HEK293 (cell line): Measurements from ENCODE around the gene TSPYL2.

Experiments used
- BCL11A ChIP-seq: fragments of 450-650 bp; formaldehyde crosslinking; IDR thresholded peaks from 2 replicates; pipeline ENCODE4 v1.5.1; 2016; ENCODE audit warnings: low read depth, missing biosample characterization, missing genetic modification characterization
- FEZF1 ChIP-seq: fragments of 450-650 bp; formaldehyde crosslinking; IDR thresholded peaks from 2 replicates; pipeline ENCODE4 v1.5.1; 2016; ENCODE audit warnings: missing biosample characterization, missing genetic modification characterization
- HOXC10 ChIP-seq: sonication (generic); formaldehyde crosslinking; IDR thresholded peaks from 2 replicates; pipeline ENCODE4 v1.8.1; 2023; ENCODE audit warnings: mild to moderate bottlenecking, missing genetic modification reagents
- KLF16 ChIP-seq: fragments of 450-650 bp; formaldehyde crosslinking; IDR thresholded peaks from 2 replicates; pipeline ENCODE4 v1.5.1; 2017; ENCODE audit warnings: missing biosample characterization, missing genetic modification characterization
- KLF17 ChIP-seq: fragments of 450-650 bp; formaldehyde crosslinking; IDR thresholded peaks from 2 replicates; pipeline ENCODE4 v1.5.1; 2016; ENCODE audit warnings: missing biosample characterization, missing genetic modification characterization
- MYNN ChIP-seq: fragments of 450-650 bp; formaldehyde crosslinking; IDR thresholded peaks from 2 replicates; pipeline ENCODE4 v1.5.1; 2016; ENCODE audit warnings: missing biosample characterization, missing genetic modification characterization, borderline replicate concordance
- MZF1 ChIP-seq: fragments of 450-650 bp; formaldehyde crosslinking; IDR thresholded peaks from 2 replicates; pipeline ENCODE4 v1.5.1; 2017; ENCODE audit warnings: missing biosample characterization, missing genetic modification characterization, borderline replicate concordance
- OVOL3 ChIP-seq: fragments of 450-650 bp; formaldehyde crosslinking; IDR thresholded peaks from 2 replicates; pipeline ENCODE4 v1.5.1; 2016; ENCODE audit warnings: missing biosample characterization, missing genetic modification characterization
- SP2 ChIP-seq: fragments of 450-650 bp; formaldehyde crosslinking; IDR thresholded peaks from 2 replicates; pipeline ENCODE4 v1.5.1; 2016; ENCODE audit warnings: missing biosample characterization, missing genetic modification characterization
- SP3 ChIP-seq: fragments of 450-650 bp; formaldehyde crosslinking; IDR thresholded peaks from 2 replicates; pipeline ENCODE4 v1.5.1; 2016; ENCODE audit warnings: missing biosample characterization, missing genetic modification characterization
- YY2 ChIP-seq: fragments of 450-650 bp; formaldehyde crosslinking; IDR thresholded peaks from 2 replicates; pipeline ENCODE4 v1.5.1; 2016; ENCODE audit warnings: missing biosample characterization, missing genetic modification characterization
- ZFP37 ChIP-seq: fragments of 450-650 bp; formaldehyde crosslinking; IDR thresholded peaks from 2 replicates; pipeline ENCODE4 v1.5.1; 2016; ENCODE audit warnings: missing biosample characterization, missing genetic modification characterization
- ZNF10 ChIP-seq: fragments of 450-650 bp; formaldehyde crosslinking; IDR thresholded peaks from 2 replicates; pipeline ENCODE4 v1.5.1; 2017; ENCODE audit warnings: missing biosample characterization, missing genetic modification characterization
- ZNF121 ChIP-seq: fragments of 450-650 bp; formaldehyde crosslinking; IDR thresholded peaks from 2 replicates; pipeline ENCODE4 v1.5.1; 2016; ENCODE audit warnings: missing biosample characterization, missing genetic modification characterization
- ZNF132 ChIP-seq: fragments of 450-650 bp; formaldehyde crosslinking; IDR thresholded peaks from 2 replicates; pipeline ENCODE4 v1.5.1; 2017; ENCODE audit warnings: missing biosample characterization, missing genetic modification characterization, borderline replicate concordance
- ZNF211 ChIP-seq: fragments of 450-650 bp; formaldehyde crosslinking; IDR thresholded peaks from 2 replicates; pipeline ENCODE4 v1.5.1; 2016; ENCODE audit warnings: low read depth, missing biosample characterization, missing genetic modification characterization
- ZNF24 ChIP-seq: fragments of 450-650 bp; formaldehyde crosslinking; IDR thresholded peaks from 2 replicates; pipeline ENCODE4 v1.5.1; 2016; ENCODE audit warnings: missing biosample characterization, missing genetic modification characterization
- ZNF302 ChIP-seq: fragments of 450-650 bp; formaldehyde crosslinking; IDR thresholded peaks from 2 replicates; pipeline ENCODE4 v1.5.1; 2016; ENCODE audit warnings: missing biosample characterization, missing genetic modification characterization, low read depth
- ZNF311 ChIP-seq: fragments of 450-650 bp; formaldehyde crosslinking; IDR thresholded peaks from 2 replicates; pipeline ENCODE4 v1.5.1; 2017; ENCODE audit warnings: missing biosample characterization, missing genetic modification characterization, borderline replicate concordance
- ZNF423 ChIP-seq: fragments of 450-650 bp; formaldehyde crosslinking; IDR thresholded peaks from 2 replicates; pipeline ENCODE4 v1.5.1; 2016; ENCODE audit warnings: missing biosample characterization, missing genetic modification characterization
- ZNF473 ChIP-seq: fragments of 450-650 bp; formaldehyde crosslinking; IDR thresholded peaks from 2 replicates; pipeline ENCODE4 v1.5.1; 2017; ENCODE audit warnings: missing biosample characterization, missing genetic modification characterization
- ZNF530 ChIP-seq: fragments of 450-650 bp; formaldehyde crosslinking; IDR thresholded peaks from 2 replicates; pipeline ENCODE4 v1.5.1; 2016; ENCODE audit warnings: low read depth, missing biosample characterization, missing genetic modification characterization
- ZNF555 ChIP-seq: fragments of 450-650 bp; formaldehyde crosslinking; conservative IDR thresholded peaks from 2 replicates; pipeline ENCODE4 v1.5.1; 2017; ENCODE audit warnings: missing biosample characterization, mild to moderate bottlenecking, missing genetic modification characterization, inconsistent platforms
- ZNF571 ChIP-seq: fragments of 450-650 bp; formaldehyde crosslinking; IDR thresholded peaks from 2 replicates; pipeline ENCODE4 v1.5.0; 2017; ENCODE audit warnings: missing biosample characterization, missing genetic modification characterization
- ZNF585B ChIP-seq: fragments of 450-650 bp; formaldehyde crosslinking; IDR thresholded peaks from 2 replicates; pipeline ENCODE4 v1.5.1; 2016; ENCODE audit warnings: missing biosample characterization, missing genetic modification characterization
- ZNF670 ChIP-seq: fragments of 450-650 bp; formaldehyde crosslinking; IDR thresholded peaks from 2 replicates; pipeline ENCODE4 v1.5.1; 2016; ENCODE audit warnings: missing biosample characterization, missing genetic modification characterization, low read depth
- ZNF704 ChIP-seq: fragments of 450-650 bp; formaldehyde crosslinking; IDR thresholded peaks from 2 replicates; pipeline ENCODE4 v1.5.1; 2016; ENCODE audit warnings: missing biosample characterization, missing genetic modification characterization
- ZNF747 ChIP-seq: fragments of 450-650 bp; formaldehyde crosslinking; IDR thresholded peaks from 2 replicates; pipeline ENCODE4 v1.5.1; 2016; ENCODE audit warnings: missing biosample characterization, missing genetic modification characterization
- ZNF76 ChIP-seq: fragments of 450-650 bp; formaldehyde crosslinking; IDR thresholded peaks from 2 replicates; pipeline ENCODE4; 2016; ENCODE audit warnings: low read depth, missing biosample characterization, missing genetic modification characterization, borderline replicate concordance
- ZNF843 ChIP-seq: fragments of 450-650 bp; formaldehyde crosslinking; IDR thresholded peaks from 2 replicates; pipeline ENCODE4 v1.5.1; 2016; ENCODE audit warnings: missing biosample characterization, missing genetic modification characterization
- TF ChIP-seq, protein P1 (sequence below): fragments of 450-650 bp; formaldehyde crosslinking; IDR thresholded peaks from 2 replicates; pipeline ENCODE4 v1.5.1; 2016; ENCODE audit warnings: missing biosample characterization, missing genetic modification characterization, low read depth
- TF ChIP-seq, protein P2 (sequence below): fragments of 450-650 bp; formaldehyde crosslinking; IDR thresholded peaks from 2 replicates; pipeline ENCODE4 v1.5.1; 2017; ENCODE audit warnings: missing biosample characterization, missing genetic modification characterization
- TF ChIP-seq, protein P3 (sequence below): fragments of 450-650 bp; IDR thresholded peaks from 2 replicates; pipeline ENCODE4 v1.5.1; 2018; ENCODE audit warnings: missing biosample characterization, mild to moderate bottlenecking, missing genetic modification characterization

TSPYL2 gene

GRCh38 chrX:53081925-53082772 lies at the start of gene TSPYL2 (continued):
- TF ChIP-seq KLF17 (tag by site-specific recombination) (peak; percentile 75), ZNF423 (tag by site-specific recombination) (no peak), BCL11A (tag by site-specific recombination) (no peak), ZNF571 (tag by site-specific recombination) (no peak), ZNF311 (tag by site-specific recombination) (no peak), ZNF704 (tag by site-specific recombination) (no peak), ZNF302 (no peak), MZF1 (no peak), FEZF1 (tag by site-specific recombination) (no peak), MYNN (no peak), ZNF585B (tag by site-specific recombination) (no peak), KLF16 (tag by site-specific recombination) (peak; percentile 79), SP3 (tag by site-specific recombination) (peak; percentile 72), ZNF747 (tag by site-specific recombination) (no peak), ZNF10 (no peak), HOXC10 (no peak), ZNF555 (tag by site-specific recombination) (no peak), ZNF530 (no peak), ZNF843 (0 out of 2 replicates have a peak, but pooled peaks have one; percentile 48), YY2 (tag by site-specific recombination) (no peak), ZNF132 (tag by site-specific recombination) (no peak), ZNF24 (tag by site-specific recombination) (no peak), ZNF211 (tag by site-specific recombination) (no peak), ZFP37 (no peak), ZNF121 (tag by site-specific recombination) (no peak), OVOL3 (tag by site-specific recombination) (no peak), ZNF76 (tag by site-specific recombination) (peak; percentile 50; the same call in 1 of the 2 replicates), ZNF473 (tag by site-specific recombination) (no peak), ZNF670 (tag by site-specific recombination) (no peak), SP2 (peak; percentile 94)
- TF ChIP-seq, protein P1, sequence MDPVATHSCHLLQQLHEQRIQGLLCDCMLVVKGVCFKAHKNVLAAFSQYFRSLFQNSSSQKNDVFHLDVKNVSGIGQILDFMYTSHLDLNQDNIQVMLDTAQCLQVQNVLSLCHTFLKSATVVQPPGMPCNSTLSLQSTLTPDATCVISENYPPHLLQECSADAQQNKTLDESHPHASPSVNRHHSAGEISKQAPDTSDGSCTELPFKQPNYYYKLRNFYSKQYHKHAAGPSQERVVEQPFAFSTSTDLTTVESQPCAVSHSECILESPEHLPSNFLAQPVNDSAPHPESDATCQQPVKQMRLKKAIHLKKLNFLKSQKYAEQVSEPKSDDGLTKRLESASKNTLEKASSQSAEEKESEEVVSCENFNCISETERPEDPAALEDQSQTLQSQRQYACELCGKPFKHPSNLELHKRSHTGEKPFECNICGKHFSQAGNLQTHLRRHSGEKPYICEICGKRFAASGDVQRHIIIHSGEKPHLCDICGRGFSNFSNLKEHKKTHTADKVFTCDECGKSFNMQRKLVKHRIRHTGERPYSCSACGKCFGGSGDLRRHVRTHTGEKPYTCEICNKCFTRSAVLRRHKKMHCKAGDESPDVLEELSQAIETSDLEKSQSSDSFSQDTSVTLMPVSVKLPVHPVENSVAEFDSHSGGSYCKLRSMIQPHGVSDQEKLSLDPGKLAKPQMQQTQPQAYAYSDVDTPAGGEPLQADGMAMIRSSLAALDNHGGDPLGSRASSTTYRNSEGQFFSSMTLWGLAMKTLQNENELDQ (tag by site-specific recombination), result no peak
- TF ChIP-seq, protein P2, sequence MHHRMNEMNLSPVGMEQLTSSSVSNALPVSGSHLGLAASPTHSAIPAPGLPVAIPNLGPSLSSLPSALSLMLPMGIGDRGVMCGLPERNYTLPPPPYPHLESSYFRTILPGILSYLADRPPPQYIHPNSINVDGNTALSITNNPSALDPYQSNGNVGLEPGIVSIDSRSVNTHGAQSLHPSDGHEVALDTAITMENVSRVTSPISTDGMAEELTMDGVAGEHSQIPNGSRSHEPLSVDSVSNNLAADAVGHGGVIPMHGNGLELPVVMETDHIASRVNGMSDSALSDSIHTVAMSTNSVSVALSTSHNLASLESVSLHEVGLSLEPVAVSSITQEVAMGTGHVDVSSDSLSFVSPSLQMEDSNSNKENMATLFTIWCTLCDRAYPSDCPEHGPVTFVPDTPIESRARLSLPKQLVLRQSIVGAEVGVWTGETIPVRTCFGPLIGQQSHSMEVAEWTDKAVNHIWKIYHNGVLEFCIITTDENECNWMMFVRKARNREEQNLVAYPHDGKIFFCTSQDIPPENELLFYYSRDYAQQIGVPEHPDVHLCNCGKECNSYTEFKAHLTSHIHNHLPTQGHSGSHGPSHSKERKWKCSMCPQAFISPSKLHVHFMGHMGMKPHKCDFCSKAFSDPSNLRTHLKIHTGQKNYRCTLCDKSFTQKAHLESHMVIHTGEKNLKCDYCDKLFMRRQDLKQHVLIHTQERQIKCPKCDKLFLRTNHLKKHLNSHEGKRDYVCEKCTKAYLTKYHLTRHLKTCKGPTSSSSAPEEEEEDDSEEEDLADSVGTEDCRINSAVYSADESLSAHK, result no peak
- TF ChIP-seq, protein P3, sequence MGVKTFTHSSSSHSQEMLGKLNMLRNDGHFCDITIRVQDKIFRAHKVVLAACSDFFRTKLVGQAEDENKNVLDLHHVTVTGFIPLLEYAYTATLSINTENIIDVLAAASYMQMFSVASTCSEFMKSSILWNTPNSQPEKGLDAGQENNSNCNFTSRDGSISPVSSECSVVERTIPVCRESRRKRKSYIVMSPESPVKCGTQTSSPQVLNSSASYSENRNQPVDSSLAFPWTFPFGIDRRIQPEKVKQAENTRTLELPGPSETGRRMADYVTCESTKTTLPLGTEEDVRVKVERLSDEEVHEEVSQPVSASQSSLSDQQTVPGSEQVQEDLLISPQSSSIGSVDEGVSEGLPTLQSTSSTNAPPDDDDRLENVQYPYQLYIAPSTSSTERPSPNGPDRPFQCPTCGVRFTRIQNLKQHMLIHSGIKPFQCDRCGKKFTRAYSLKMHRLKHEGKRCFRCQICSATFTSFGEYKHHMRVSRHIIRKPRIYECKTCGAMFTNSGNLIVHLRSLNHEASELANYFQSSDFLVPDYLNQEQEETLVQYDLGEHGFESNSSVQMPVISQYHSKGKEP (tag by site-specific recombination), result no peak
